Calu3 (cell line): ENCODE results near the gene TMEM72. TPM values are rescaled to one million over a fixed set of nuclear protein-coding genes. Genes with fewer than 3 reads are reported as not detected.

Experiments used
- BruUV-seq: library from RNA; stranded (reverse); fragments of 400-500 nt; replicated peaks from 2 replicates; lab custom pipeline; 2021; lab: Mats Ljungman, UMichigan
- CTCF ChIA-PET: fragments of 300-600 bp; sonication (Branson Sonifier 250); formaldehyde crosslinking; loops from one replicate; lab custom pipeline; 2022; ENCODE audit warnings: antibody characterized with exemption; lab: Charles Lee
- DNase-seq: peaks from one replicate; pipeline ENCODE4 v3.0.0; 2022
- H3K27ac Mint-ChIP-seq: one replicate; pipeline ENCODE4 v1.8.0; 2022; ENCODE audit warnings: mixed read lengths; ENCODE audit not compliant: unreplicated experiment
- H3K27me3 Mint-ChIP-seq: one replicate; pipeline ENCODE4 v1.8.0; 2022; ENCODE audit warnings: mixed read lengths; ENCODE audit not compliant: unreplicated experiment
- H3K36me3 Mint-ChIP-seq: one replicate; pipeline ENCODE4 v1.8.0; 2022; ENCODE audit warnings: mild to moderate bottlenecking, moderate library complexity, mixed read lengths; ENCODE audit not compliant: insufficient read depth, unreplicated experiment
- H3K4me1 Mint-ChIP-seq: one replicate; pipeline ENCODE4 v1.8.0; 2022; ENCODE audit warnings: mild to moderate bottlenecking, low read depth, mixed read lengths; ENCODE audit not compliant: unreplicated experiment
- H3K4me3 Mint-ChIP-seq: one replicate; pipeline ENCODE4 v1.8.0; 2022; ENCODE audit warnings: mild to moderate bottlenecking, low read depth, moderate library complexity, mixed read lengths; ENCODE audit not compliant: unreplicated experiment
- H3K9me3 Mint-ChIP-seq: one replicate; pipeline ENCODE4 v1.8.0; 2022; ENCODE audit warnings: low read depth, mixed read lengths; ENCODE audit not compliant: unreplicated experiment
- CTCF ChIP-seq: fragments of 200-600 bp; IDR thresholded peaks from one replicate; pipeline ENCODE4 v1.8.0; 2022; ENCODE audit warnings: antibody characterized with exemption; ENCODE audit not compliant: unreplicated experiment
- intact Hi-C: fragments of 100-400 bp; cut with micrococcal nuclease; formaldehyde crosslinking; loops from one replicate; pipeline ENCODE4 v1.10.0; 2022; ENCODE audit not compliant: unreplicated experiment
- total RNA-seq: library from RNA; stranded (reverse); gene quantifications from 2 replicates; pipeline ENCODE4 v1.2.3, GENCODE V29; 2022

The TMEM72 gene
- total RNA-seq, 1 experiment from 2014 or later: not detected

DNA sequence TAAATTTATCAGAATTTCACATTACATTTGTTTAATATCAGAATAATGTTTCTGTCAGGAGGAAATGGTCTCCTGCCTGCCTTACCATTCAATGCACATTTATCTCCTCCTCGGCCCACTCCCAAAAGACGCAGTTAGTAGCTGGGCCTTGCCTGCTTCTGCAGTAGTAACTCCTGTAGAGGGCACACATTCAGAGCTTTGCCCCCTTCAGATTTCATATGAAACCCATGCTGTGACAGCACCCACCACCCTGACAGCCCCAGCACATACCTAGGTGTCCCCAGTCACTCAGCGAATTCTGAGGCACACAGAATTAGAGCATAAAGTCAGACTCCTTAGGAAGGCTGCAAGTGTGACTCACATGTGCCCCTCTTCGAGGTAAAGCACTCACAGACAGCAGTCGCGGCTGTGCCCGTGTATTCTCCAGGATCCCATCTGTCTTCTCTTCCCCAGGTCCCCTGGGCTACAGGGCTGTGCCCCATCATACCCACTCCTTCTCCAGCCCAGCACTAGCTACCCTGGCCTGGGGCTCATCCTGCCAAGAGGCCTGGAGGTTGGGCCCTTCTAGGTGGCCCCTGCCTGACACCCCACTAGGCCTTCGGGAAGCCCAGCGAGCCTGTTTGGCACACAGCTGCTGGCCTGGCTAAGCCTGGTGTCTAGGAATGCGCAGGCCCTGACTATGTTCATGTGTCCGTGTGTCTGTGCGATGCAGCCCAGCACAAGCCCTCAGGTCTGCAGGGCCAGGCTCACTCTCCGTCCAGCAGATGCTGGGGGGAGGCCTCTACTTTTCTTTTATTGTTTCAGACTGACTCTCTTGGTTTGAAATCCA is 72.1 kb downstream of the TMEM72 start:
- TF ChIP-seq CTCF: no peak
- no peak for DNase-seq
- H3K4me3 Mint-ChIP-seq: no peak overlapping the region
- BruUV-seq: no TSS peak
- H3K9me3 Mint-ChIP-seq: no peaks in the 10 kb centered on the region
- CTCF ChIA-PET: no interaction called here
- peaks cover 59% of the 10 kb centered on the region for H3K4me1 Mint-ChIP-seq
- H3K36me3 Mint-ChIP-seq: peaks cover 31% of the 10 kb centered on the region
- intact Hi-C loops: no loop called here
- no peaks in the 10 kb centered on the region for H3K27me3 Mint-ChIP-seq
- H3K27ac Mint-ChIP-seq: peak overlapping the region; percentile 100

DNA sequence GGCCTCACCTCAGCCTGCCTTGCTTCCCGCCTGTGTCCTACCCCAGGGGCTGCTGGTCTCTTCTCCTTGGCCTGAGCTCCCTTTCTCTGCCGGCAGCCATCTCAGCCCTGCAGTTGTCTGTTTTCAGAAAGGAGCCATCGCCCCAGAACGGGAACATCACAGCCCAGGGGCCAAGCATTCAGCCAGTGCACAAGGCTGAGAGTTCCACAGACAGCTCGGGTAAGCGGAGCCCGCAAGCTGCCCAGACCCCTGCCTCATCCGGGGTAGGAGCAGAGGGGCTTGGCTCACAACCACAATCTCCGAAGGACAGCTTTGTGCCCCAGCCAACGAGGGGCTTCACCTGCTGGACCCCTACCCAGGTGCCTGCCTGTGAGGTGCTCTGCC is 72.8 kb downstream of the TMEM72 start:
- TF ChIP-seq CTCF: no peak
- H3K4me3 Mint-ChIP-seq: no peak overlapping the region
- H3K4me1 Mint-ChIP-seq: peaks cover 58% of the 10 kb centered on the region
- no peak overlapping the region for H3K27ac Mint-ChIP-seq
- no TSS peak for BruUV-seq
- CTCF ChIA-PET: no interaction called here
- no peak for DNase-seq
- intact Hi-C loops: no loop called here
- H3K27me3 Mint-ChIP-seq: no peaks in the 10 kb centered on the region
- no peaks in the 10 kb centered on the region for H3K9me3 Mint-ChIP-seq
- peaks cover 25% of the 10 kb centered on the region for H3K36me3 Mint-ChIP-seq

DNA sequence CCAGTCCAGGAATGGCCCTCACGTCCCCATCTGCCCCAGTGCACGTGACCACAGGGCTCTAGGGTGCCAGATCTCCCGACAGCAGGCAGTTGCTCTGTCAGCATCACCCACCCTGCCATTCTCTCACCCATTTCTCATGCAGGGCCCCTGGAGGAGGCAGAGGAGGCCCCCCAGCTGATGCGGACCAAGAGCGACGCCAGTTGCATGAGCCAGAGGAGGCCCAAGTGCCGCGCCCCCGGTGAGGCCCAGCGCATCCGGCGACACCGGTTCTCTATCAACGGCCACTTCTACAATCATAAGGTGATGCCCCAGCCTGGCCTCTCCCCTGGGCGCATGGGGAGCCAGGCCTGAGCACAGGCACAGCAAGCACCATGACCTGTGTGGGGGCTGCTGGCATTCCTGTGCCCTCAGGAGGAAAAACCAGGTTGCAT is 73.5 kb downstream of the TMEM72 start:
- H3K4me1 Mint-ChIP-seq: peaks cover 50% of the 10 kb centered on the region
- TF ChIP-seq CTCF: no peak
- CTCF ChIA-PET: no interaction called here
- no peak for DNase-seq
- peaks cover 21% of the 10 kb centered on the region for H3K36me3 Mint-ChIP-seq
- intact Hi-C loops: no loop called here
- no TSS peak for BruUV-seq
- no peaks in the 10 kb centered on the region for H3K9me3 Mint-ChIP-seq
- H3K27ac Mint-ChIP-seq: no peak overlapping the region
- H3K27me3 Mint-ChIP-seq: no peaks in the 10 kb centered on the region
- H3K4me3 Mint-ChIP-seq: no peak overlapping the region

GRCh38 chr10:44985175-44985681 is 74.1 kb downstream of the TMEM72 start:
- BruUV-seq: no TSS peak
- no peak for DNase-seq

More at GRCh38 chr10:44985175-44985681, 74.1 kb downstream of the TMEM72 start:
- H3K4me1 Mint-ChIP-seq: peaks cover 52% of the 10 kb centered on the region
- H3K9me3 Mint-ChIP-seq: no peaks in the 10 kb centered on the region
- H3K27me3 Mint-ChIP-seq: no peaks in the 10 kb centered on the region
- peaks cover 21% of the 10 kb centered on the region for H3K36me3 Mint-ChIP-seq
- TF ChIP-seq CTCF: no peak
- no peak overlapping the region for H3K4me3 Mint-ChIP-seq
- H3K27ac Mint-ChIP-seq: no peak overlapping the region
- CTCF ChIA-PET: no interaction called here
- intact Hi-C loops: no loop called here
